ENCODE data around the gene TCHP.
"Not testable (repeated sequence)": the region's sequence is repeated elsewhere in the genome, so short reads cannot be mapped to it uniquely, and the experiment has no call there.

Gene TCHP, protein sequence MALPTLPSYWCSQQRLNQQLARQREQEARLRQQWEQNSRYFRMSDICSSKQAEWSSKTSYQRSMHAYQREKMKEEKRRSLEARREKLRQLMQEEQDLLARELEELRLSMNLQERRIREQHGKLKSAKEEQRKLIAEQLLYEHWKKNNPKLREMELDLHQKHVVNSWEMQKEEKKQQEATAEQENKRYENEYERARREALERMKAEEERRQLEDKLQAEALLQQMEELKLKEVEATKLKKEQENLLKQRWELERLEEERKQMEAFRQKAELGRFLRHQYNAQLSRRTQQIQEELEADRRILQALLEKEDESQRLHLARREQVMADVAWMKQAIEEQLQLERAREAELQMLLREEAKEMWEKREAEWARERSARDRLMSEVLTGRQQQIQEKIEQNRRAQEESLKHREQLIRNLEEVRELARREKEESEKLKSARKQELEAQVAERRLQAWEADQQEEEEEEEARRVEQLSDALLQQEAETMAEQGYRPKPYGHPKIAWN

DNA sequence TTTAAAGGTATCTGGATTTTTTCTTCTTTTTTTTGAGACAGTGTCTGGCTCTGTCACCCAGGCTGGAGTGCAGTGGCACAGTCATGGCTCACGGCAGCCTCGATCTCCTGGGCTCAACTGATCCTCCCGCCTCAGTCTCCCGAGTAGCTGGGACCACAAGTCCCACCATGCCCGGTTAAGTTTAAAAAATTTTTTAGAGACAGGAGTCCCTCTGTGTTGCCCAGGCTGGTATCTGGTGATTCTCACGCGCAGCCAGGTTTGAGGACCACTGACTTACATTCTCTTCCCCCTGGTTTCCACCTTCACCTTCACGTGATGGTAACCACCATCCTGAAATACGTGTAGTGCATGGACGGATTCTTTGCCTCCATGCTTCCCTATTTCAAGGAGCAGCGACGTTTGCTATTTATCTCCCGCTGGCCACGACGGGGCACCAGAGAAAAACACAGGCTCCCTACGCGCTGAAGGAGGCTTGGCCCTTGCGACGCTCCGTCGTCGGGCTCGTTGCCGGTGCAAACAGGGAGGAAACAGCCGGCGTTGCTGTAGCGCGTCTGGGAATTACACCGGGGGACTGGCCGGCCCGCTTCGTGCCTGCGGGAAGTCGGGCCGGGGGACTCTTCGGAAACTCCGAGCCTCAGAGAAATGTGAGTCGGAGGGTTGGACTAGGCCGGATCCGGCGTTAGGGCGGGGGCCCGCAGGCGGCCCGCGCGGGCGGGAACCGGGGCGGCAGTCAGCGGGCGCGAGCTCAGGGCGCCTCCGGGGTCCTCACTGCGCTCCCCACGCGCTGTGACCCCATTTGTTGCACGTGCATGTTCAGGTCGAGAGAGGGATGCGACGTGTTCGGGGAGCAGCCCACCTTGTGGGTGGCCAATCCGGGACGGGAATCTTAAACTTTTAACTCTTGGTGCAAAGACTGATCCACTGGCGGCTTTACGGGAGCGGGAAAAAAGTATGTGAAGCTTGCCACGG lies at the start of gene TCHP:
Gene TCHP, plus strand, starts transcription at position 492 of the 969 bp plus-strand sequence. CDS start 2,753 bp downstream, outside the sequence.
- peak within 1 kb of the TSS; percentile 100 for H3K27ac Mint-ChIP-seq
- peak within 1 kb of the TSS; percentile 98 for H3K4me3 Mint-ChIP-seq
- peaks cover 32% of the 10 kb centered on the region for H3K4me1 Mint-ChIP-seq
- peaks cover 8% of the 10 kb centered on the region for H3K36me3 Mint-ChIP-seq
- H3K9me3 Mint-ChIP-seq = no peaks in the 10 kb centered on the region
- no peaks in the 10 kb centered on the region for H3K27me3 Mint-ChIP-seq

DNA sequence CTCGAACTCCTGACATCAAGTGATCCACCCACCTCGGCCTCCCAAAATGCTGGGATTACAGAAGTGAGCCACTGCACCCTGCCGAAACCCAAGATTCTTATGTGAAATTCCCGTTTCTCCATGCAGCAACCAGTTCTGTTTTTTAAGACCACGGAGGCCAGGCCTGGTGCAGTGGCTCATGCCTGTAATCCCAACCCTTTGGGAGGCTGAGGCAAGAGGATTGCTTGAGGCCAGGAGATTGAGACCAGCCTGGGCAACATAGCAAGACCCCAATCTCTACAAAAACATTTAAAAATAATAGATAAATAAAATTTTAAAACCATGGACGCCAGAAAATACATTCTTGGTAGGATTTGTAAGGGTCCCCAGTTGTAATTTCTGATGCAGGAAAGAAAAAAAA lies 49.6 kb upstream of the TCHP start:
- H3K4me1 Mint-ChIP-seq, H3K27me3 Mint-ChIP-seq, H3K4me3 Mint-ChIP-seq, H3K27ac Mint-ChIP-seq, H3K36me3 Mint-ChIP-seq, H3K9me3 Mint-ChIP-seq: not testable (repeated sequence)

- H3K4me3 Mint-ChIP-seq = no peak overlapping the region
- no peak overlapping the region for H3K27ac Mint-ChIP-seq
- H3K27me3 Mint-ChIP-seq = no peaks in the 10 kb centered on the region
- H3K36me3 Mint-ChIP-seq = peaks cover 2% of the 10 kb centered on the region
- H3K9me3 Mint-ChIP-seq = no peaks in the 10 kb centered on the region
- no peaks in the 10 kb centered on the region for H3K4me1 Mint-ChIP-seq
Measured at GRCh38 chr12:109855377-109855776, 44.7 kb upstream of the TCHP start.

GRCh38 chr12:109857715-109858114 lies 42.4 kb upstream of the TCHP start:
- H3K36me3 Mint-ChIP-seq = no peaks in the 10 kb centered on the region
- no peak overlapping the region for H3K27ac Mint-ChIP-seq
- no peak overlapping the region for H3K4me3 Mint-ChIP-seq
- no peaks in the 10 kb centered on the region for H3K4me1 Mint-ChIP-seq
- no peaks in the 10 kb centered on the region for H3K9me3 Mint-ChIP-seq
- no peaks in the 10 kb centered on the region for H3K27me3 Mint-ChIP-seq

- H3K36me3 Mint-ChIP-seq = no peaks in the 10 kb centered on the region
- no peaks in the 10 kb centered on the region for H3K27me3 Mint-ChIP-seq
- H3K4me1 Mint-ChIP-seq = peaks cover 7% of the 10 kb centered on the region
- no peak overlapping the region for H3K27ac Mint-ChIP-seq
- H3K9me3 Mint-ChIP-seq = no peaks in the 10 kb centered on the region
- no peak overlapping the region for H3K4me3 Mint-ChIP-seq
Measured at GRCh38 chr12:109858764-109859163, 41.3 kb upstream of the TCHP start.

DNA sequence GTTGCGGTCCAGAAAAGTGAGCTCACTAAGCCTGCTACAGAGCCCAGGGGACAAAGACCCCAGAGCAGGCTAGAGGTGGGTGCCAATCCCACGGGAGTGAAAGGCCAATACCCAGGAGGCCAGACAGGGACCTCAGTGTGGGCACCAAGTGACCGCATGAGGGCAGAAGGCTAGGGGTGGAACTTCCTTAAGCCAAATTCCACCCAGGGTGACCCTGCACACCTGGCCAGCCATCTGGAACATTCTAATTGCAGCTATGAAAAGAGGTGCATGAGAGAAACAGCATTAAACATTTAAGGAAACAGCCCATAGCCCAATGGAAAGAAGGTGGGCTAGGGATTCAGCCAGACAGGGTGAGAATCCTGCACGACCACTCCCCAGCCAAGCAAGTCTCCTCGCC lies 39.1 kb upstream of the TCHP start:
- Mint-ChIP-seq H3K4me1 (peaks cover 21% of the 10 kb centered on the region), H3K27me3 (no peaks in the 10 kb centered on the region), H3K9me3 (no peaks in the 10 kb centered on the region), H3K27ac (no peak overlapping the region), H3K4me3 (no peak overlapping the region), H3K36me3 (no peaks in the 10 kb centered on the region)

- Mint-ChIP-seq H3K4me3 (no peak overlapping the region), H3K36me3 (no peaks in the 10 kb centered on the region), H3K4me1 (peaks cover 26% of the 10 kb centered on the region), H3K27ac (no peak overlapping the region), H3K27me3 (no peaks in the 10 kb centered on the region), H3K9me3 (no peaks in the 10 kb centered on the region)
Measured at GRCh38 chr12:109861689-109862314, 38.3 kb upstream of the TCHP start.

DNA sequence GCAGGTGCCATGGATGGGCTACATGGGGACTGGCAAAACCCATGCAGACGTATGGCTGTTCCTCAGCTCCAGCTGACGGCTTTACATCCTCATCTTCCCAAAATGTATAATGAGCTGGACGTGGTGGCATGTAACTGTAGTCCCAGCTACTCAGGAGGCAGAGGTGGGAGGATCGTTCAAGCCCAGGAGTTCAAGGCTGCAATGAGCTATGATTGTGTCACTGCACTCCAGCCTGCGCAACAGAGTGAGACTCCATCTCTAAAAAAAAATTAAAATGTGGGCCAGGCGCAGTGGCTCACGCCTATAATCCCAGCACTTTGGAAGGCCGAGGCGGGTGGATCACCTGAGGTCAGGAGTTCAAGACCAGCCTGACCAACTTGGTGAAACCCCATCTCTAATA lies 37.6 kb upstream of the TCHP start:
- not testable (repeated sequence) for H3K36me3 Mint-ChIP-seq, H3K27ac Mint-ChIP-seq, H3K27me3 Mint-ChIP-seq, H3K4me3 Mint-ChIP-seq, H3K9me3 Mint-ChIP-seq
- H3K4me1 Mint-ChIP-seq = peaks cover 26% of the 10 kb centered on the region

GRCh38 chr12:109863847-109864712 lies 36.0 kb upstream of the TCHP start:
- Mint-ChIP-seq H3K36me3 (peaks cover 2% of the 10 kb centered on the region), H3K27ac (peak overlapping the region; percentile 17), H3K9me3 (no peaks in the 10 kb centered on the region), H3K27me3 (no peaks in the 10 kb centered on the region), H3K4me1 (peaks cover 32% of the 10 kb centered on the region), H3K4me3 (no peak overlapping the region)

GRCh38 chr12:109864916-109865315 lies 35.2 kb upstream of the TCHP start:
- Mint-ChIP-seq H3K27ac (no peak overlapping the region), H3K36me3 (peaks cover 2% of the 10 kb centered on the region), H3K9me3 (no peaks in the 10 kb centered on the region), H3K4me3 (no peak overlapping the region), H3K4me1 (peaks cover 32% of the 10 kb centered on the region), H3K27me3 (no peaks in the 10 kb centered on the region)

GRCh38 chr12:109868182-109869051 lies 31.7 kb upstream of the TCHP start:
- Mint-ChIP-seq H3K27me3 (no peaks in the 10 kb centered on the region), H3K36me3 (peaks cover 9% of the 10 kb centered on the region), H3K4me1 (peaks cover 43% of the 10 kb centered on the region), H3K4me3 (no peak overlapping the region), H3K27ac (no peak overlapping the region), H3K9me3 (no peaks in the 10 kb centered on the region)

DNA sequence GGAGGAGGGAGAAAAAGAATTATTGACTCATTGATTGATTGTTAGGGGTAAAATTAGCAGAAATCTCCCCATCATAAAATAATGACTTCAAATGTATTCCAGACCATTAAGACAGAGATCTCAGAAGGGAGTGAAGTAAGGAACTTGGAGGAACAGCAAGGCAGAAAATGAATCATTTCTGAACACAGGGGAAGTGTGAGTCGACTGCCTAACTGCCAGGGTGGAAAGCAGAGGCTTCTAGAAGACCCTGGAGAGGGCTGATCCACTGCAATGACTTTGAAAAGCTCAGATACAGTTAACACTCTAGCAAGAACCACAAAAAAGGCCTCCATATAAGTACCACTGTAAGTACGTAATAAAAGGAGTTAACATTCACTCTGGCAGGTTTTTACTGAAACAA lies 29.4 kb upstream of the TCHP start:
- H3K4me1 Mint-ChIP-seq = peaks cover 38% of the 10 kb centered on the region
- no peaks in the 10 kb centered on the region for H3K9me3 Mint-ChIP-seq
- no peak overlapping the region for H3K27ac Mint-ChIP-seq
- no peaks in the 10 kb centered on the region for H3K27me3 Mint-ChIP-seq
- H3K4me3 Mint-ChIP-seq = no peak overlapping the region
- H3K36me3 Mint-ChIP-seq = peaks cover 9% of the 10 kb centered on the region

DNA sequence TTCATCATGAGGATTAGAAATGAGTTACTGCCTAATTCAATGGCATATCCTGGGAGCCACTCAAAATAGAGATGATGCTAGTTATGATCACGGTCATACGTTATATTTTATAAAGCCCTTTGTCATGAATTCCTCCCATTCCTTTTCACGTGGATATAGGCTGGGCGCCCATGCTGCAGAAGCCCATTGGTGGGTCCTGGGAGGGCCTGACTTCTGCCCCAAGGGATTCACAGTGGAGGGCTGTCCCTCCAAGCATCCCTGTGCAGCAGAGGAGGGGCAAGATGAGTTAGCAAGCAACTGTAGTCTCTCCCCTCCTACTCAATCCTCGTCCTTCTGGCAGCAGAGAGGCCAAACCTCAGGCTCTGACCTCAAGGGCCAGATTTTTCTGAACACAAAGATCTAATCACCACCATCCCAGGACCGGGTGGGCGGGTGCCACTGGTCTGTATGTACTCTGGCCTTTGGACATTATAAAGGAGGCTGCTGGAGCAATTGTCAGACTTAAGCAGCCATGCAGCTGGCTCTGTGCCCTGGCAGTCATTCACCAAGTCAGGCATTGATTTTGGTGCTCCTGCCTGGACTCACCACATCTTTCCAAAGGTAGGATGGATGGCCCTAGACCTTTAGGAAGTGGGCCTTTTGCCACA lies 28.3 kb upstream of the TCHP start:
- Mint-ChIP-seq H3K4me1 (peaks cover 42% of the 10 kb centered on the region), H3K27ac (no peak overlapping the region)

GRCh38 chr12:109873653-109874052 lies 26.4 kb upstream of the TCHP start:
- no peaks in the 10 kb centered on the region for H3K27me3 Mint-ChIP-seq
- no peak overlapping the region for H3K4me3 Mint-ChIP-seq
- H3K9me3 Mint-ChIP-seq = no peaks in the 10 kb centered on the region
- H3K4me1 Mint-ChIP-seq = peaks cover 55% of the 10 kb centered on the region
- H3K27ac Mint-ChIP-seq = no peak overlapping the region
- peaks cover 8% of the 10 kb centered on the region for H3K36me3 Mint-ChIP-seq

More for the DNA sequence above, 28.3 kb upstream of the TCHP start:
- Mint-ChIP-seq H3K4me3 (no peak overlapping the region), H3K36me3 (peaks cover 9% of the 10 kb centered on the region), H3K9me3 (no peaks in the 10 kb centered on the region), H3K27me3 (no peaks in the 10 kb centered on the region)

Measured in activated naive CD4-positive, alpha-beta T cell treated with anti-CD3 and anti-CD28 coated beads, Interleukin-2, amount 50 U/mL, for 24 hours (primary cell).